ENCODE results near the gene SERINC5. TPM values are rescaled to one million over a fixed set of nuclear protein-coding genes. Genes with fewer than 3 reads are reported as not detected.

SERINC5 gene
- total and polyA plus RNA-seq, 8 donors = 36.7 to 80.7 (median 47.1) TPM

DNA sequence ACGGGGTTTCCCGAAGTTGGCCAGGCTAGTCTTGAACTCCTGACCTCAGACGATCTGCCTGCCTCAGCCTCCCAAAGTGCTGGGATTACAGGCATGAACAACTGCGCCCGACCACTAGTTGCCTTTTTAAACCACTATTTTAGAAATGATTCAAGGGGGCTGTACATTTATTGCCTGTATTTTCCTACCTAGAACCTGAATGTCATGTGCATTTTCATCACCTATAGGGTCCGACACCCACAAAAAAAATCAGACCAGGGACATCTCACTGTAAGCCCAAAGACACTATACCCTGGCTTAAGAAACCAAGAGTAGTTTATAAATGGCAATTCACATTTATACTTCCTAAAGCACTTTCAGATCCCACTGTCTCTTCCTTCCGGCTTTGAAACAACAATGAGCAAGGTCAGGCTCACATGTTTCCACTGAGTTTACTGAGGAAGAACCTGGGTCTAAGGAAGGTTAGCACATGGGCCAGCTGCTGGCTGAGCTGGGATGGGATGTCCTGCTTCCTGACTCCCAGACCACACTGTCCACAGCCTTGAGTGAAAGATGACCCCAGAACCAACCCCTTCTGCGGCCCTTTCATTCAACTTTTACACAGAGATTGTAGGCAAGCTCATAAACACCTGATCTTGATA, 87.3 kb downstream of the SERINC5 start:
- Histone ChIP-seq H3K4me3 (no peak overlapping the region), H3K9me3 (no peaks in the 10 kb centered on the region), H3K4me1 (peaks cover 0 to 14% of the 10 kb centered on the region in 2 donors), H3K27ac (no peak overlapping the region), H3K27me3 (no peaks in the 10 kb centered on the region), H3K36me3 (peaks cover 0 to 41% of the 10 kb centered on the region in 2 donors)
- ATAC-seq (peak; percentile 21), DNase-seq (peak in 1 of 4 donors; percentile 20)
- intact Hi-C loops (cut with DNase I) = no loop called here
- TF ChIP-seq, protein P1, sequence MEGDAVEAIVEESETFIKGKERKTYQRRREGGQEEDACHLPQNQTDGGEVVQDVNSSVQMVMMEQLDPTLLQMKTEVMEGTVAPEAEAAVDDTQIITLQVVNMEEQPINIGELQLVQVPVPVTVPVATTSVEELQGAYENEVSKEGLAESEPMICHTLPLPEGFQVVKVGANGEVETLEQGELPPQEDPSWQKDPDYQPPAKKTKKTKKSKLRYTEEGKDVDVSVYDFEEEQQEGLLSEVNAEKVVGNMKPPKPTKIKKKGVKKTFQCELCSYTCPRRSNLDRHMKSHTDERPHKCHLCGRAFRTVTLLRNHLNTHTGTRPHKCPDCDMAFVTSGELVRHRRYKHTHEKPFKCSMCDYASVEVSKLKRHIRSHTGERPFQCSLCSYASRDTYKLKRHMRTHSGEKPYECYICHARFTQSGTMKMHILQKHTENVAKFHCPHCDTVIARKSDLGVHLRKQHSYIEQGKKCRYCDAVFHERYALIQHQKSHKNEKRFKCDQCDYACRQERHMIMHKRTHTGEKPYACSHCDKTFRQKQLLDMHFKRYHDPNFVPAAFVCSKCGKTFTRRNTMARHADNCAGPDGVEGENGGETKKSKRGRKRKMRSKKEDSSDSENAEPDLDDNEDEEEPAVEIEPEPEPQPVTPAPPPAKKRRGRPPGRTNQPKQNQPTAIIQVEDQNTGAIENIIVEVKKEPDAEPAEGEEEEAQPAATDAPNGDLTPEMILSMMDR (IDR thresholded peaks at IDR 0.05) = no peak

DNA sequence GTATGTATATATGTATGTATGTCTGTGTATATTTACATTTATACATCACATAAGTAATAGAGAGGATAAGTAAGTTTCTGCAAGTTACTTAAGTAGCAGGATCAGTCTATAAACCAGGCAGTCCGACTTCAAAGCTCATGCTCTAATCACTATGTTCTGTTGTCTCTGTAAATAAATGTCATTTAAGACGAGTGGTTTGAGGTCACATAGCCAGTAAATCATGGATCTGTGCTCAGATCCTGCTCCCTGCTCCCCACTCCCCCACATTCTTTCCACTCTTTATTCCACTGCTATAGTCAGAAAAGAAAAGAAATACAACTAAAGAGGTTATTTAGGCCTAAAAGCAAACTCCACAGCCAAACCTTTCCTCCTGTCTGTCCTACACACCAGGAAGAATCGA, 90.4 kb downstream of the SERINC5 start:
- DNase-seq = no peak
- H3K27ac ChIP-seq = no peak overlapping the region
- no peak overlapping the region for H3K4me3 ChIP-seq
- TF ChIP-seq, protein P1 (IDR thresholded peaks at IDR 0.05) = no peak
- ATAC-seq = peak; percentile 55
- H3K27me3 ChIP-seq = no peaks in the 10 kb centered on the region
- H3K9me3 ChIP-seq = no peaks in the 10 kb centered on the region
- intact Hi-C loops (cut with DNase I) = no loop called here
- H3K36me3 ChIP-seq = peaks cover 0 to 47% of the 10 kb centered on the region in 2 donors
- peaks cover 0 to 9% of the 10 kb centered on the region in 2 donors for H3K4me1 ChIP-seq

DNA sequence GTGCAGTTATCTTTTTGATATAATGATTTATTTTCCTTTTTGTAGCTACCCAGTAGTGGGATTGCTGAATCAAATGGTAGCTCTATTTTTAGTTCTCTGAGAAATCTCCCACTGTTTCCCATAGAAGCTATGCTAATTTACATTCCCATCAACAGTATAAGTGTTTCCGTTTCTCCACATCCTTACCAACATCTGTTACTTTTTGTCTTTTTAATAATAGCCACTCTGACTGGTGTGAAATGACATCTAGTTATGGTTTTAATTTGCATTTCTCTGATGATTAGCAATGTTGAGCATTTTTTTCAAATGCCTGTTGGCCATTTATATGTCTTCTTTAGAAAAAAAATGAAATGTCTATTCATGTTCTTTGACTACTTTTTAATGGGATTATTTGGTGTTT, 94.7 kb downstream of the SERINC5 start:
- Histone ChIP-seq H3K36me3 (peaks cover 0 to 62% of the 10 kb centered on the region in 2 donors), H3K9me3 (no peaks in the 10 kb centered on the region), H3K4me3 (no peak overlapping the region), H3K27ac (no peak overlapping the region), H3K27me3 (no peaks in the 10 kb centered on the region), H3K4me1 (peaks cover 0 to 9% of the 10 kb centered on the region in 2 donors)
- DNase-seq (no peak), ATAC-seq (no peak)
- intact Hi-C loops (cut with DNase I) = no loop called here
- TF ChIP-seq, protein P1 (IDR thresholded peaks at IDR 0.05) = no peak

DNA sequence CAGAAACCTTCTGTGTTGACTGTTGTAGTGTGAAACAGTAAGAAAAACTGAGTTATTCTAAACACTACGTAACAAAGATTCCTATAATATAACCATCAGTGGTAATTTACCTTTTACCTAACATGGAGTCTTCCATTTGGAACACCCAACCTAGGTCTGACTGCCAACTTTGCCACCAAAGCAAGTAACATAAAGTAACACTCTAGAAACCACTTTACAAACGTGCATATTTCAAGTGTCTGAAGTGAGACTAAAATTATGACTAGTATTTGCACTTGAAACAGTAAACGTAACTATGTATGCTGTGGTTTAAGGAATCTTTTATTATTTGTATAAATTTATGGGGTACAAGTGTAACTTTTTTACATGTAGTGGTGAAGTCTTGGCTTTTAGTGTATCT, 95.6 kb downstream of the SERINC5 start:
- no peak overlapping the region for H3K4me3 ChIP-seq
- no peak overlapping the region for H3K27ac ChIP-seq
- TF ChIP-seq, protein P1 (IDR thresholded peaks at IDR 0.05) = no peak
- H3K36me3 ChIP-seq = peaks cover 0 to 61% of the 10 kb centered on the region in 2 donors
- H3K4me1 ChIP-seq = peaks cover 0 to under 1% of the 10 kb centered on the region in 2 donors
- H3K27me3 ChIP-seq = no peaks in the 10 kb centered on the region
- no peak for DNase-seq
- intact Hi-C loops (cut with DNase I) = no loop called here
- no peaks in the 10 kb centered on the region for H3K9me3 ChIP-seq
- peak; percentile 75 for ATAC-seq

DNA sequence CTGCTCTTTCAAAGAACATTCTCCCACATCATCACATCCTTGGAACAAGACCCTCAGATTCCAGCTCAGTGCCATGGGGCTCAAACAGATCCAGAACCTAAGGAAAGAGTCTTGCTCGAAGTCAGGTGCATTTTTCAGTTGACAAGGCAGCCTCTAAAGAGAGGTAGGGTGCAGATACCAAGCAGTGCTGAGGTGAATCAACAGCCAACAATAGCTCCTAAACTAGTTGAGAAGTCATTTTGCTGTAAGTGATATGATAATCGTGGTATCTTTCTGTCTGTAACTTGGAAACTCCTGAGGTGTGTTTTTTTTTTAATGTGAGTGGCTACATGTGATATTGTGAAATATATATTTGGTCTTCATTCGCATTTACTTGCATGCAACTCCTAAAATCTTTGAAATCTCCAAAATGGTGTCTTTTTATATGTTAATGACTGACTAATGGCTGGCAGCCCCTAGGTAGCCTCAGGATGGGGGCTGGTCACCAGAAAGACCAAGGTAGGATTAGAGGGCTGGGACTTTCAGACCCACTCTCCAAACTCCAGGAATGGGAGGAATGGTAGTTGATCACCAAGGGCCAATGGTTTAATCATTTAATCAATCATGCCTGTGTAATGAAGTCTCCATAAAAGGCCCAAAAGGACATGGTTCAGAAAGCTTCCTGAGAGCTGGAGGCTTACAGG, 96.6 kb downstream of the SERINC5 start:
- Histone ChIP-seq H3K36me3 (peaks cover 0 to 64% of the 10 kb centered on the region in 2 donors), H3K4me3 (no peak overlapping the region), H3K4me1 (no peaks in the 10 kb centered on the region), H3K27ac (no peak overlapping the region), H3K27me3 (no peaks in the 10 kb centered on the region), H3K9me3 (no peaks in the 10 kb centered on the region)
- no peak for ATAC-seq
- intact Hi-C loops (cut with DNase I) = no loop called here
- DNase-seq = no peak
- TF ChIP-seq, protein P1 (IDR thresholded peaks at IDR 0.05) = no peak

Measured in left lung (tissue), 10 donors.